Neural cell (in vitro differentiated cells): ENCODE results near the gene GRK3. TPM values are rescaled to one million over a fixed set of nuclear protein-coding genes. Genes with fewer than 3 reads are reported as not detected.

Source experiments
- H2AFZ ChIP-seq: fragments of 200-600, 300-800 bp; sonication (generic), shearing (Covaris generic); 2 replicates; pipeline ENCODE4 v1.6.0; 2014; ENCODE audit warnings: low read depth, mild to moderate bottlenecking, antibody characterized with exemption, low read length, moderate library complexity
- H3F3A ChIP-seq: fragments of 200-600 bp; shearing (Covaris generic); 2 replicates; pipeline ENCODE4 v1.6.1; 2016; ENCODE audit warnings: mild to moderate bottlenecking, moderate library complexity, mixed read lengths, antibody characterized with exemption, low read length; ENCODE audit not compliant: insufficient read depth, poor library complexity, severe bottlenecking
- H3K27ac ChIP-seq: fragments of 200-600, 300-800 bp; sonication (generic), shearing (Covaris generic); 2 replicates; pipeline ENCODE4 v1.5.1; 2014; ENCODE audit warnings: mild to moderate bottlenecking, low read length, moderate library complexity
- H3K27me3 ChIP-seq: fragments of 300-800, 200-600 bp; sonication (generic), shearing (Covaris generic); 2 replicates; pipeline ENCODE4 v1.6.0; 2014; ENCODE audit warnings: mild to moderate bottlenecking, low read depth, low read length, moderate library complexity; ENCODE audit not compliant: insufficient read depth
- H3K36me3 ChIP-seq: fragments of 300-800, 200-600 bp; sonication (generic), shearing (Covaris generic); 2 replicates; pipeline ENCODE4 v1.5.1; 2014; ENCODE audit warnings: mild to moderate bottlenecking, antibody characterized with exemption, low read length, moderate library complexity; ENCODE audit not compliant: insufficient read depth
- H3K4me2 ChIP-seq: fragments of 300-800, 200-600 bp; sonication (generic), shearing (Covaris generic); 2 replicates; pipeline ENCODE4 v1.6.0; 2014; ENCODE audit warnings: mild to moderate bottlenecking, low read length
- H3K4me3 ChIP-seq: fragments of 300-800, 200-600 bp; sonication (generic), shearing (Covaris generic); 2 replicates; pipeline ENCODE4 v1.5.1; 2014; ENCODE audit warnings: mild to moderate bottlenecking, low read length, moderate library complexity
- H3K79me2 ChIP-seq: fragments of 200-600 bp; shearing (Covaris generic); replicated peaks from 2 replicates; pipeline ENCODE4 v1.6.0; 2014; ENCODE audit warnings: mild to moderate bottlenecking, low read length, moderate library complexity; ENCODE audit not compliant: insufficient read depth
- H3K9ac ChIP-seq: fragments of 300-800, 200-600 bp; sonication (generic), shearing (Covaris generic); 2 replicates; pipeline ENCODE4 v1.6.1; 2016; ENCODE audit warnings: mild to moderate bottlenecking, low read length, mixed read lengths
- H3K9me2 ChIP-seq: fragments of 200-600 bp; shearing (Covaris generic); 2 replicates; pipeline ENCODE4 v1.6.1; 2016; ENCODE audit warnings: mild to moderate bottlenecking, low read length, mixed read lengths; ENCODE audit not compliant: insufficient read depth
- H3K9me3 ChIP-seq: fragments of 200-600, 300-800 bp; sonication (generic), shearing (Covaris generic); 2 replicates; pipeline ENCODE4 v1.6.1; 2016; ENCODE audit warnings: mild to moderate bottlenecking, mixed run types, low read length, moderate library complexity, mixed read lengths
- H4K20me1 ChIP-seq: fragments of 200-600 bp; shearing (Covaris generic); 2 replicates; pipeline ENCODE4 v1.6.1; 2016; ENCODE audit warnings: mild to moderate bottlenecking, mixed run types; ENCODE audit not compliant: insufficient read depth
- EP300 ChIP-seq: fragments of 450-650 bp; conservative IDR thresholded peaks from 2 replicates; pipeline ENCODE4 v1.6.1; 2014; ENCODE audit warnings: antibody characterized with exemption, mild to moderate bottlenecking, moderate library complexity; ENCODE audit not compliant: poor library complexity, severe bottlenecking
- EZH2 ChIP-seq: fragments of 200-600, 300-800 bp; shearing (Covaris generic), sonication (generic); IDR thresholded peaks from 2 replicates; pipeline ENCODE4 v1.6.1; 2014; ENCODE audit warnings: antibody characterized with exemption, low read length, borderline replicate concordance, mild to moderate bottlenecking; ENCODE audit not compliant: insufficient read depth, poor library complexity, severe bottlenecking
- MXI1 ChIP-seq: fragments of 450-650 bp; conservative IDR thresholded peaks from 2 replicates; pipeline ENCODE4 v1.6.1; 2014; ENCODE audit warnings: antibody characterized with exemption, mild to moderate bottlenecking; ENCODE audit not compliant: poor library complexity, severe bottlenecking
- POLR2AphosphoS5 ChIP-seq: IDR thresholded peaks from 2 replicates; pipeline ENCODE4 v1.6.1; 2012
- RAD21 ChIP-seq: fragments of 450-650 bp; conservative IDR thresholded peaks from 2 replicates; pipeline ENCODE4 v1.6.1; 2014; ENCODE audit warnings: antibody characterized with exemption, mild to moderate bottlenecking, moderate library complexity
- SMC3 ChIP-seq: fragments of 450-650 bp; conservative IDR thresholded peaks from 2 replicates; pipeline ENCODE4 v1.6.1; 2014; ENCODE audit warnings: antibody characterized with exemption, mild to moderate bottlenecking, moderate library complexity; ENCODE audit not compliant: poor library complexity
- TAF1 ChIP-seq: IDR thresholded peaks from 2 replicates; pipeline ENCODE4 v1.6.1; 2012; ENCODE audit warnings: low read depth
- polyA plus RNA-seq: library from polyadenylated mRNA; depleted of rRNA; stranded (reverse); fragments of >200 nt; gene quantifications from 2 replicates; pipeline ENCODE4 v1.2.3, GENCODE V29; 2014
- TF ChIP-seq, protein P1 (sequence below): IDR thresholded peaks from 2 replicates; pipeline ENCODE4 v1.6.1; 2012; ENCODE audit warnings: borderline replicate concordance
- TF ChIP-seq, protein P2 (sequence below): fragments of 450-650 bp; IDR thresholded peaks from 2 replicates; pipeline ENCODE4 v1.5.1; 2014; ENCODE audit warnings: antibody characterized with exemption, mild to moderate bottlenecking, moderate library complexity; ENCODE audit not compliant: poor library complexity, severe bottlenecking

The GRK3 gene
- polyA plus RNA-seq, 1 donor from 2014 or later, result 9.8 TPM

DNA sequence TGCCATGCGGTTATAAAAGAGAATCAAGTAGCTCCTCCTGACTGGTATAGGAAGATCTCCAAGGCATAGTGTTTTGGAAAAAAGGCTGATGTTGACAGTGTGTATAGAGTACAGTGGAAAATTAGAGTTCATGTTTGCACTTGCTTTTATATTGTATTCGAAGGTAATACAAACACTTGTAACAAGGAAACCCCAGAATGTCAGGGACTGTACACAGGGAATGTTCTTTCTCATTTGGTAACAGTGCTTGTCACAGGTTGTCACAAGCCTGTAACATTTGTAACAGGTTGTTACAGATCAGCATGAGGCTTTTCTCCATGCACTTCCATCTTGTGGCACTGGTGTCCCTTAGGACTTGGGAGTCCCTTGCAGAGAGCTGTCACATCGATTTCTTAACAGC lies 64.0 kb downstream of the GRK3 start:
- Histone ChIP-seq H2AFZ (no peak overlapping the region), H3K9me2 (no peaks in the 10 kb centered on the region), H3K9me3 (no peaks in the 10 kb centered on the region), H3K27ac (no peak overlapping the region), H3K27me3 (no peaks in the 10 kb centered on the region), H3K9ac (no peak overlapping the region), H3K4me3 (no peak overlapping the region), H3K79me2 (no peaks in the 10 kb centered on the region), H4K20me1 (no peaks in the 10 kb centered on the region), H3K4me2 (no peak overlapping the region), H3K36me3 (no peaks in the 10 kb centered on the region), H3F3A (no peaks in the 10 kb centered on the region)
- TF ChIP-seq MXI1, result no peak
- TF ChIP-seq, protein P1, sequence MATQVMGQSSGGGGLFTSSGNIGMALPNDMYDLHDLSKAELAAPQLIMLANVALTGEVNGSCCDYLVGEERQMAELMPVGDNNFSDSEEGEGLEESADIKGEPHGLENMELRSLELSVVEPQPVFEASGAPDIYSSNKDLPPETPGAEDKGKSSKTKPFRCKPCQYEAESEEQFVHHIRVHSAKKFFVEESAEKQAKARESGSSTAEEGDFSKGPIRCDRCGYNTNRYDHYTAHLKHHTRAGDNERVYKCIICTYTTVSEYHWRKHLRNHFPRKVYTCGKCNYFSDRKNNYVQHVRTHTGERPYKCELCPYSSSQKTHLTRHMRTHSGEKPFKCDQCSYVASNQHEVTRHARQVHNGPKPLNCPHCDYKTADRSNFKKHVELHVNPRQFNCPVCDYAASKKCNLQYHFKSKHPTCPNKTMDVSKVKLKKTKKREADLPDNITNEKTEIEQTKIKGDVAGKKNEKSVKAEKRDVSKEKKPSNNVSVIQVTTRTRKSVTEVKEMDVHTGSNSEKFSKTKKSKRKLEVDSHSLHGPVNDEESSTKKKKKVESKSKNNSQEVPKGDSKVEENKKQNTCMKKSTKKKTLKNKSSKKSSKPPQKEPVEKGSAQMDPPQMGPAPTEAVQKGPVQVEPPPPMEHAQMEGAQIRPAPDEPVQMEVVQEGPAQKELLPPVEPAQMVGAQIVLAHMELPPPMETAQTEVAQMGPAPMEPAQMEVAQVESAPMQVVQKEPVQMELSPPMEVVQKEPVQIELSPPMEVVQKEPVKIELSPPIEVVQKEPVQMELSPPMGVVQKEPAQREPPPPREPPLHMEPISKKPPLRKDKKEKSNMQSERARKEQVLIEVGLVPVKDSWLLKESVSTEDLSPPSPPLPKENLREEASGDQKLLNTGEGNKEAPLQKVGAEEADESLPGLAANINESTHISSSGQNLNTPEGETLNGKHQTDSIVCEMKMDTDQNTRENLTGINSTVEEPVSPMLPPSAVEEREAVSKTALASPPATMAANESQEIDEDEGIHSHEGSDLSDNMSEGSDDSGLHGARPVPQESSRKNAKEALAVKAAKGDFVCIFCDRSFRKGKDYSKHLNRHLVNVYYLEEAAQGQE, result no peak
- TF ChIP-seq, protein P2, sequence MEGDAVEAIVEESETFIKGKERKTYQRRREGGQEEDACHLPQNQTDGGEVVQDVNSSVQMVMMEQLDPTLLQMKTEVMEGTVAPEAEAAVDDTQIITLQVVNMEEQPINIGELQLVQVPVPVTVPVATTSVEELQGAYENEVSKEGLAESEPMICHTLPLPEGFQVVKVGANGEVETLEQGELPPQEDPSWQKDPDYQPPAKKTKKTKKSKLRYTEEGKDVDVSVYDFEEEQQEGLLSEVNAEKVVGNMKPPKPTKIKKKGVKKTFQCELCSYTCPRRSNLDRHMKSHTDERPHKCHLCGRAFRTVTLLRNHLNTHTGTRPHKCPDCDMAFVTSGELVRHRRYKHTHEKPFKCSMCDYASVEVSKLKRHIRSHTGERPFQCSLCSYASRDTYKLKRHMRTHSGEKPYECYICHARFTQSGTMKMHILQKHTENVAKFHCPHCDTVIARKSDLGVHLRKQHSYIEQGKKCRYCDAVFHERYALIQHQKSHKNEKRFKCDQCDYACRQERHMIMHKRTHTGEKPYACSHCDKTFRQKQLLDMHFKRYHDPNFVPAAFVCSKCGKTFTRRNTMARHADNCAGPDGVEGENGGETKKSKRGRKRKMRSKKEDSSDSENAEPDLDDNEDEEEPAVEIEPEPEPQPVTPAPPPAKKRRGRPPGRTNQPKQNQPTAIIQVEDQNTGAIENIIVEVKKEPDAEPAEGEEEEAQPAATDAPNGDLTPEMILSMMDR, result no peak
- no peak for TF ChIP-seq POLR2AphosphoS5
- no peak for TF ChIP-seq TAF1
- TF ChIP-seq EP300, result peak; percentile 13

DNA sequence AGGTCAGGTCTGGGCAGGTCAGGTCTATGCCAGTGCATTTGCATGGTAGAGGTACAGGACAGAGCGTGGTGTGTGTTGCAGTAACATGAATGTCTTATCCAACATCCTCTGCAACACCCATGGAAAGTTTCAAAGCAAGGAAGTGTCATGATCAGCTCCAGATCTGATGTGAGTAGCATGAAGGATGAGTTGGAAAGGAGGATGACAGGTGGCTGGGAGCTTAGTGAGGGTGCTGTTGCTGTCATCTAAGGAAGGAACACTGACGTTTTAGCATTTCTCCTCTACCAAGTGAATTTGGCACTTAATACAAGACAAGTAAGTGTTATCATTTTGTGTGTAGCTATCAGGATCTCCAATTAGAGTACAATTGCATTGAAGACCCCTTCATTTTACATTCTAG lies 65.1 kb downstream of the GRK3 start:
- H3K9me3 ChIP-seq, result no peaks in the 10 kb centered on the region
- H3K9me2 ChIP-seq, result no peaks in the 10 kb centered on the region
- no peaks in the 10 kb centered on the region for H3K36me3 ChIP-seq
- H3K79me2 ChIP-seq, result no peaks in the 10 kb centered on the region
- no peak overlapping the region for H3K9ac ChIP-seq
- H3F3A ChIP-seq, result no peaks in the 10 kb centered on the region
- H3K4me2 ChIP-seq, result no peak overlapping the region
- no peaks in the 10 kb centered on the region for H4K20me1 ChIP-seq
- H2AFZ ChIP-seq, result no peak overlapping the region
- no peaks in the 10 kb centered on the region for H3K27me3 ChIP-seq
- no peak for TF ChIP-seq POLR2AphosphoS5
- TF ChIP-seq EP300, result no peak
- TF ChIP-seq, protein P2, result no peak
- TF ChIP-seq TAF1, result no peak
- no peak for TF ChIP-seq EZH2
- no peak for TF ChIP-seq SMC3
- no peak for TF ChIP-seq RAD21
- TF ChIP-seq MXI1, result no peak
- TF ChIP-seq, protein P1, result no peak
- no peak overlapping the region for H3K4me3 ChIP-seq
- no peak overlapping the region for H3K27ac ChIP-seq
